GM06990 (cell line): Measurements from ENCODE around the gene FBH1.
"Not testable (repeated sequence)": the region's sequence is repeated elsewhere in the genome, so short reads cannot be mapped to it uniquely, and the experiment has no call there.

ENCODE experiments used
- DNase-seq: peaks from one replicate; pipeline ENCODE4 v3.0.0-alpha.2; 2011; ENCODE audit not compliant: insufficient read length; ENCODE audit errors: extremely low read depth
- H3K27me3 ChIP-seq: replicated peaks from 2 replicates; pipeline ENCODE4 v1.6.0; 2011; ENCODE audit warnings: low read length; ENCODE audit not compliant: control insufficient read depth, insufficient read depth
- H3K36me3 ChIP-seq: 2 replicates; pipeline ENCODE4 v1.5.1; 2011; ENCODE audit warnings: low read length; ENCODE audit not compliant: control insufficient read depth, insufficient read depth
- H3K4me3 ChIP-seq: replicated peaks from 2 replicates; pipeline ENCODE4 v1.5.1; 2011; ENCODE audit warnings: low read depth, mild to moderate bottlenecking, control low read depth, low read length
- CTCF ChIP-seq: IDR thresholded peaks from 2 replicates; pipeline ENCODE4 v1.5.1; 2011; ENCODE audit warnings: low read length, control low read depth, mild to moderate bottlenecking, inconsistent platforms; ENCODE audit not compliant: insufficient read depth, poor library complexity, severe bottlenecking

Gene FBH1

DNA sequence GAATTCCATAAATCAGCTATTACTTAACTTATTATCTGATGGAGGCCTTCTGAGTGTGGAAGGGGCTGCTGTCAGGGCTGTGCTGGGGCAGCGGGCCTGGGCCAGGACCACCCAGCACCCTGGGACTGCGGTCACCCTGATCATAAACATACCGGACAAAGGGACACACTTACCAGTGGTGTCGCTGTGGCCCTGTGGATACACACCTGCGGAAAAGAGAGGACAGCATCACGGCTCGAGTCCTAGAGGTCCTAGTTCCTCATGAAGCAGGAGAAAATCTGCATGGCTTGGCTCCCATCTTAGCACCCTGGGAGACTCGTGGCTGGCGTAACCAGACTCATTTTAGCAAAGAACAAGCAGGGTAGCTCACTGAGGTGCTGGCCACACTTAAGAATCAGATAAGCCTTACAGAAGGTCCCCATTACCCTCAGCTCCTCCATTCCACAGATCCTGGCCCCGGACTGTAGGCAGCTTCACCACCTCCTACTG is 69.6 kb downstream of the FBH1 start:
- H3K4me3 ChIP-seq, result no peak overlapping the region
- peaks cover 21% of the 10 kb centered on the region for H3K36me3 ChIP-seq
- DNase-seq, result no peak
- no peak for TF ChIP-seq CTCF
- no peaks in the 10 kb centered on the region for H3K27me3 ChIP-seq

GRCh38 chr10:5960070-5960972 is 70.3 kb downstream of the FBH1 start:
- Histone ChIP-seq H3K36me3 (peaks cover 21% of the 10 kb centered on the region), H3K4me3 (no peak overlapping the region), H3K27me3 (no peaks in the 10 kb centered on the region)
- DNase-seq, result no peak
- no peak for TF ChIP-seq CTCF

DNA sequence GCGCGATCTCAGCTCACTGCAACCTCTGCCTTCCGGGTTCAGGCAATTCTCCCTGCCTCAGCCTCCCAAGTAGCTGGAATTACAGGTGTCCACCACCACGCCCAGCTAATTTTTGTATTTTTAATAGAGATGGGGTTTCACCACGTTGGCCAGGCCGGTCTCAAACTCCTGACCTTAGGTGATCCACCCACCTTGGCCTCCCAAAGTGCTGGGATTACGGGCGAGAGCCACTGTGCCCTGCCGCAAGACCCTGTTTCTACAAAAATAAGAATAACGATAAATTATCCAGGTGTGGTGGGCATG is 70.9 kb downstream of the FBH1 start:
- H3K36me3 ChIP-seq, result peaks cover 21% of the 10 kb centered on the region
- not testable (repeated sequence) for H3K27me3 ChIP-seq, H3K4me3 ChIP-seq, DNase-seq

GRCh38 chr10:5961405-5962100 is 71.5 kb downstream of the FBH1 start:
- Histone ChIP-seq H3K36me3 (peaks cover 20% of the 10 kb centered on the region), H3K4me3 (no peak overlapping the region), H3K27me3 (no peaks in the 10 kb centered on the region)
- no peak for DNase-seq
- TF ChIP-seq CTCF, result no peak

DNA sequence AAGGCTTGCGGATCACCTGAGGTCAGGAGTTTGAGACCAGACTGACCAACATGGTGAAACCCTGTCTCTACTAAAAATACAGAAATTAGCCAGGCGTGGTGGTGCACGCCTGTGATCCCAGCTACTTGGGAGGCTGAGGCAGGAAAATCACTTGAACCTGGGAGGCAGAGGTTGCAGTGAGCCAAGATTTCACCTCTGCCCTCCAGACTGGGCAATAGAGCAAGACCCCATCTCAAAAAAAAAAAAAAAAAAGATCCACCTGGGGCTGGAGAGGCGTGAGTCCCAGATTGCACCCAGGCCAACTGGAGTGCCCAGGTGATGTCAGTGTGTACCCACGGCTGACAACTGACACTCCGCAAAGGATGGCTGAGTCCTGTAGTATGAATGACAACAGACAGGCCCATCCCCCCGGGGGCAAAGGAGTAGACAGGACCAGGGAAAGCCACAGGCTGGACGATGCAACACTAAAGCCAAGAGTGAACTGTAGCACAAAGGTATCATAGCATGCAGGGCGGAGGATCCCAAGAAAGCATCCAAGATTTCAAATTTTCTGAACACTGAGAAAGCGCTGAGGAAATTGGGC is 72.4 kb downstream of the FBH1 start:
- DNase-seq, H3K27me3 ChIP-seq: not testable (repeated sequence)

DNA sequence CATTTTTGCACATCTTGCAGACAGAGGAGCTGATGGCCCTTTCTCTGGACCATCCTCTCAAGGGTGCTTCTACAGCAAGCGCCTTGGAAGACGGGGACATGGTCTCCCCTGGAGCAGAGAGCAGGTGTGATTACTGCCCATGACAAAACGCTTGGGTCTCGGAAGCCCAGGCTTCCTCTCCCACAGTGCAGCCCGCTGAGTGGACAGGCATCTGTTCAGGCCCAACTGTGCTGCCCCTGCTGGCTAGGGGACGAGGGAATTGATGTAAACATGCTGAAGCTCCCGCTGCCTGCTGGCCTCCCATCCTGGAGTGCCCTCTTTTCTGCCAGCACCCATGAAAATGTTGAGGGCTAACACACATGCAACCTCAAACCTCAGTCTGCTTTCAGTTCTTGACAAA is 73.0 kb downstream of the FBH1 start:
- peaks cover 21% of the 10 kb centered on the region for H3K36me3 ChIP-seq
- no peak for TF ChIP-seq CTCF
- DNase-seq, result no peak
- no peak overlapping the region for H3K4me3 ChIP-seq
- H3K27me3 ChIP-seq, result no peaks in the 10 kb centered on the region

More for the DNA sequence above, 72.4 kb downstream of the FBH1 start:
- peaks cover 21% of the 10 kb centered on the region for H3K36me3 ChIP-seq
- not testable (repeated sequence) for H3K4me3 ChIP-seq
